WTC11 (cell line): Measurements from ENCODE around the gene IL17RA. TPM values are rescaled to one million over a fixed set of nuclear protein-coding genes. Genes with fewer than 3 reads are reported as not detected.

Experiments used
- ATAC-seq: fragments of 200-7000 bp; cut with Tn5 transposase; 2 replicates; pipeline ENCODE4 v1.10.0; 2021; ENCODE audit warnings: mild to moderate bottlenecking, moderate library complexity
- CTCF ChIA-PET: fragments of 300-600 bp; sonication (Branson Sonifier 250); formaldehyde crosslinking; loops from one replicate; lab custom pipeline; 2021; ENCODE audit warnings: antibody characterized with exemption; lab: Charles Lee
- POLR2A ChIA-PET: fragments of 350-600 bp; sonication (Branson Sonifier 250); formaldehyde crosslinking; loops from one replicate; lab custom pipeline; 2021; ENCODE audit warnings: antibody characterized with exemption; lab: Charles Lee
- DNase-seq: peaks from one replicate; pipeline ENCODE4 v3.0.0; 2021; ENCODE audit warnings: low spot score
- H3K27ac Mint-ChIP-seq: 2 replicates; pipeline ENCODE4 v1.8.0; 2021; ENCODE audit warnings: mixed read lengths
- H3K27me3 Mint-ChIP-seq: 2 replicates; pipeline ENCODE4 v1.8.0; 2021; ENCODE audit warnings: low read depth, mild to moderate bottlenecking, moderate library complexity, mixed read lengths
- H3K36me3 Mint-ChIP-seq: 2 replicates; pipeline ENCODE4 v1.8.0; 2021; ENCODE audit warnings: mixed read lengths
- H3K4me1 Mint-ChIP-seq: 2 replicates; pipeline ENCODE4 v1.8.0; 2022; ENCODE audit warnings: mixed read lengths
- H3K4me3 Mint-ChIP-seq: 2 replicates; pipeline ENCODE4 v1.8.0; 2021; ENCODE audit warnings: mild to moderate bottlenecking, moderate library complexity, mixed read lengths
- H3K9me3 Mint-ChIP-seq: 2 replicates; pipeline ENCODE4 v1.8.0; 2021; ENCODE audit warnings: mixed read lengths
- ATF6 ChIP-seq: sonication (generic); formaldehyde crosslinking; IDR thresholded peaks from 2 replicates; pipeline ENCODE4 v1.8.1; 2023; ENCODE audit warnings: mild to moderate bottlenecking, missing genetic modification reagents
- EMX1 ChIP-seq: fragments of 250-450 bp; sonication (Bioruptor Pico); IDR thresholded peaks from 2 replicates; pipeline ENCODE4 v1.8.0; 2021; ENCODE audit warnings: mild to moderate bottlenecking
- FOXK1 ChIP-seq: sonication (generic); formaldehyde crosslinking; IDR thresholded peaks from 2 replicates; pipeline ENCODE4 v1.8.0; 2022; ENCODE audit warnings: mild to moderate bottlenecking, moderate library complexity, missing genetic modification reagents
- HMGA2 ChIP-seq: fragments of 250-450 bp; sonication (Bioruptor Pico); IDR thresholded peaks from 2 replicates; pipeline ENCODE4 v1.4.0; 2021; ENCODE audit warnings: mild to moderate bottlenecking, moderate library complexity
- IRF2 ChIP-seq: sonication (generic); formaldehyde crosslinking; IDR thresholded peaks from 2 replicates; pipeline ENCODE4 v1.8.0; 2022; ENCODE audit warnings: low read depth, missing genetic modification reagents, borderline replicate concordance
- MAX ChIP-seq: sonication (generic); formaldehyde crosslinking; IDR thresholded peaks from 2 replicates; pipeline ENCODE4 v1.8.0; 2022; ENCODE audit warnings: mild to moderate bottlenecking, missing genetic modification reagents
- MLX ChIP-seq: sonication (generic); formaldehyde crosslinking; IDR thresholded peaks from 2 replicates; pipeline ENCODE4 v1.8.1; 2023; ENCODE audit warnings: mild to moderate bottlenecking, missing genetic modification reagents, moderate library complexity
- MYBL2 ChIP-seq: sonication (generic); formaldehyde crosslinking; IDR thresholded peaks from 2 replicates; pipeline ENCODE4 v1.8.1; 2023; ENCODE audit warnings: mild to moderate bottlenecking, moderate library complexity, missing genetic modification reagents
- NFATC4 ChIP-seq: fragments of 250-450 bp; sonication (Bioruptor Pico); IDR thresholded peaks from 2 replicates; pipeline ENCODE4 v1.9.0; 2021; ENCODE audit warnings: mild to moderate bottlenecking
- NFE2L1 ChIP-seq: sonication (generic); formaldehyde crosslinking; IDR thresholded peaks from 2 replicates; pipeline ENCODE4 v1.8.1; 2023; ENCODE audit warnings: missing genetic modification reagents
- RORB ChIP-seq: fragments of 250-450 bp; sonication (Bioruptor Pico); IDR thresholded peaks from 2 replicates; pipeline ENCODE4 v1.9.0; 2021; ENCODE audit warnings: mild to moderate bottlenecking
- SMAD4 ChIP-seq: sonication (generic); formaldehyde crosslinking; IDR thresholded peaks from 2 replicates; pipeline ENCODE4 v1.8.0; 2022; ENCODE audit warnings: mild to moderate bottlenecking, missing genetic modification reagents
- STAT6 ChIP-seq: sonication (generic); formaldehyde crosslinking; conservative IDR thresholded peaks from 2 replicates; pipeline ENCODE4 v1.8.1; 2023; ENCODE audit warnings: mild to moderate bottlenecking, low read depth, missing genetic modification reagents, moderate library complexity
- TCF7 ChIP-seq: sonication (generic); formaldehyde crosslinking; IDR thresholded peaks from 2 replicates; pipeline ENCODE4 v1.8.0; 2022; ENCODE audit warnings: mild to moderate bottlenecking, low read depth, missing genetic modification reagents, moderate library complexity
- USF2 ChIP-seq: sonication (generic); formaldehyde crosslinking; IDR thresholded peaks from 2 replicates; pipeline ENCODE4 v1.8.1; 2023; ENCODE audit warnings: mild to moderate bottlenecking, missing genetic modification reagents, moderate library complexity
- ZMAT4 ChIP-seq: fragments of 250-450 bp; sonication (Bioruptor Pico); IDR thresholded peaks from 2 replicates; pipeline ENCODE4 v1.9.0; 2021; ENCODE audit warnings: mild to moderate bottlenecking
- ZNF219 ChIP-seq: sonication (generic); formaldehyde crosslinking; IDR thresholded peaks from 2 replicates; pipeline ENCODE4 v1.8.0; 2023; ENCODE audit warnings: missing genetic modification reagents, mild to moderate bottlenecking, borderline replicate concordance
- ZNF232 ChIP-seq: sonication (generic); formaldehyde crosslinking; IDR thresholded peaks from 2 replicates; pipeline ENCODE4 v1.8.0; 2022; ENCODE audit warnings: mild to moderate bottlenecking, missing genetic modification reagents
- ZNF281 ChIP-seq: sonication (generic); formaldehyde crosslinking; IDR thresholded peaks from 2 replicates; pipeline ENCODE4 v1.8.0; 2023; ENCODE audit warnings: mild to moderate bottlenecking, missing genetic modification reagents
- ZNF423 ChIP-seq: fragments of 250-450 bp; sonication (Bioruptor Pico); IDR thresholded peaks from 2 replicates; pipeline ENCODE4 v2.1.2; 2022; ENCODE audit warnings: mild to moderate bottlenecking, moderate library complexity
- total RNA-seq: library from RNA; stranded (reverse); gene quantifications from 3 replicates; pipeline ENCODE4 v1.2.3, GENCODE V29; 2021

Gene IL17RA
- total RNA-seq, 1 experiment from 2014 or later: 7.9 TPM

GRCh38 chr22:17113600-17113999 is 28.8 kb downstream of the IL17RA start:
- ChIA-PET POLR2A (no interaction called here), CTCF (interaction anchor here (0.6 to 1.3 kb wide), 2 partner anchors 18 to 58 kb away, joined by 3 to 4 read pairs; no protein-coding TSS in a partner anchor)
- Mint-ChIP-seq H3K4me3 (no peak overlapping the region), H3K4me1 (peaks cover 23% of the 10 kb centered on the region), H3K36me3 (no peaks in the 10 kb centered on the region; the same call in 1 of the 2 replicates), H3K27me3 (no peaks in the 10 kb centered on the region; the same call in 1 of the 2 replicates), H3K9me3 (no peaks in the 10 kb centered on the region), H3K27ac (no peak overlapping the region)
- TF ChIP-seq ZMAT4 (CRISPR knock-in tag) (no peak), USF2 (CRISPR knock-in tag) (no peak), IRF2 (no peak), FOXK1 (CRISPR knock-in tag) (no peak), ATF6 (CRISPR knock-in tag) (no peak), MAX (CRISPR knock-in tag) (no peak), MLX (CRISPR knock-in tag) (no peak), ZNF281 (CRISPR knock-in tag) (no peak), RORB (CRISPR knock-in tag) (no peak), HMGA2 (CRISPR knock-in tag) (no peak), SMAD4 (CRISPR knock-in tag) (no peak), ZNF423 (CRISPR knock-in tag) (no peak), NFE2L1 (CRISPR knock-in tag) (no peak)
- ATAC-seq: no peak
- no peak for DNase-seq

GRCh38 chr22:17114173-17114897 is 29.5 kb downstream of the IL17RA start:
- ATAC-seq (no peak), DNase-seq (no peak)
- peaks cover 23% of the 10 kb centered on the region for H3K4me1 Mint-ChIP-seq
- H3K27ac Mint-ChIP-seq: no peak overlapping the region; the same call in 1 of the 2 replicates
- ChIA-PET CTCF (interaction anchor here (1.2 to 2.9 kb wide), 4 partner anchors 18 to 120 kb away, joined by 3 to 9 read pairs (median 5); no protein-coding TSS in a partner anchor), POLR2A (no interaction called here)
- no peaks in the 10 kb centered on the region; the same call in 1 of the 2 replicates for H3K36me3 Mint-ChIP-seq
- no peaks in the 10 kb centered on the region for H3K9me3 Mint-ChIP-seq
- no peaks in the 10 kb centered on the region; the same call in 1 of the 2 replicates for H3K27me3 Mint-ChIP-seq
- H3K4me3 Mint-ChIP-seq: no peak overlapping the region
- no peak for TF ChIP-seq TCF7
- no peak for TF ChIP-seq STAT6 (CRISPR knock-in tag)
- no peak for TF ChIP-seq MYBL2
- TF ChIP-seq ZNF219 (CRISPR knock-in tag): no peak
- TF ChIP-seq NFATC4 (CRISPR knock-in tag): no peak
- no peak for TF ChIP-seq EMX1 (CRISPR knock-in tag)
- no peak for TF ChIP-seq ZNF232 (CRISPR knock-in tag)
- no peak for TF ChIP-seq ZMAT4 (CRISPR knock-in tag)
